A549 (cell line): Measurements from ENCODE around the gene ARFIP1. TPM values are rescaled to one million over a fixed set of nuclear protein-coding genes. Genes with fewer than 3 reads are reported as not detected.

Experiments used
- ATAC-seq, 2 experiments: fragments of 200-7000 bp in 1 of 2; fragments of >200 bp in 1 of 2; cut with Nextera tagmentation in 1 of 2; cut with Tn5 transposase in 1 of 2; 3 replicates each; pipeline versions ENCODE4 v1.8.0 to v1.9.1; 2018 to 2020; ENCODE audit warnings: mild to moderate bottlenecking in 1 of 2, moderate library complexity in 1 of 2
- CTCF ChIA-PET: fragments of 300-600 bp; sonication (Branson Sonifier 250); formaldehyde crosslinking; extraction: SDS; loops from one replicate; lab custom pipeline; 2021; ENCODE audit warnings: antibody characterized with exemption, inconsistent platforms; lab: Yijun Ruan, JAX
- POLR2A ChIA-PET: fragments of 350-600 bp; formaldehyde crosslinking; extraction: SDS; loops from one replicate; lab custom pipeline; 2021; ENCODE audit warnings: antibody characterized with exemption, inconsistent platforms; lab: Yijun Ruan, JAX
- DNase-seq, 2 experiments: peaks; one replicate each; pipeline versions ENCODE4 v3.0.0 to v3.0.0-alpha.2; 2011 to 2016; ENCODE audit warnings: low read depth in 1 of 2, low spot score in 1 of 2
- FAIRE-seq: peaks from 2 replicates; lab custom pipeline; 2011; peaks lifted over from hg19 to GRCh38; lab: Jason Lieb, UNC
- H3K27ac ChIP-seq, 2 experiments: fragments of >200 bp; sonication (Bioruptor Twin); formaldehyde crosslinking; 3 replicates each; pipeline ENCODE4 v1.5.1; 2016 to 2017
- H3K4me1 ChIP-seq: fragments of >200 bp; sonication (Bioruptor Twin); formaldehyde crosslinking; 3 replicates; pipeline ENCODE4 v1.6.1; 2016
- H3K4me2 ChIP-seq: fragments of >200 bp; sonication (Bioruptor Twin); formaldehyde crosslinking; 3 replicates; pipeline ENCODE4 v1.6.1; 2016
- H3K4me3 ChIP-seq: fragments of >200 bp; sonication (Bioruptor Twin); formaldehyde crosslinking; 3 replicates; pipeline ENCODE4 v1.5.1; 2016
- H3K9me3 ChIP-seq: fragments of >200 bp; sonication (Bioruptor Twin); formaldehyde crosslinking; 3 replicates; pipeline ENCODE4 v1.6.1; 2016
- BHLHE40 ChIP-seq: IDR thresholded peaks from 2 replicates; pipeline ENCODE4 v1.6.1; 2012; ENCODE audit warnings: low read depth, low read length, inconsistent platforms
- CBX8 ChIP-seq: fragments of 200-600 bp; sonication (generic); IDR thresholded peaks from 2 replicates; pipeline ENCODE4 v1.6.1; 2016
- CEBPB ChIP-seq, 2 experiments: fragments of >200 bp in 1 of 2; sonication (Bioruptor Twin) in 1 of 2; formaldehyde crosslinking in 1 of 2; IDR thresholded peaks; 2 replicates each; pipeline ENCODE4 v1.6.1; 2012 to 2016
- CHD4 ChIP-seq: fragments of 200-600 bp; sonication (generic); IDR thresholded peaks from 2 replicates; pipeline ENCODE4 v1.6.1; 2016; ENCODE audit warnings: antibody characterized with exemption, mild to moderate bottlenecking, borderline replicate concordance
- FOSL2 ChIP-seq, 2 experiments: fragments of 450-650 bp in 1 of 2; fragments of >200 bp in 1 of 2; sonication (Bioruptor Twin) in 1 of 2; formaldehyde crosslinking; IDR thresholded peaks; 2 replicates each; pipeline versions ENCODE4 v1.5.0 to v1.6.1; 2016 to 2020; ENCODE audit warnings: mild to moderate bottlenecking in 1 of 2, moderate library complexity in 1 of 2
- JUN ChIP-seq, 2 experiments: fragments of >200 bp; sonication (Bioruptor Twin); formaldehyde crosslinking; IDR thresholded peaks; 2 replicates in 1 of 2; 3 replicates in 1 of 2; pipeline ENCODE4 v1.6.1; 2016 to 2017
- PHF8 ChIP-seq: fragments of 200-600 bp; sonication (generic); IDR thresholded peaks from 2 replicates; pipeline ENCODE4 v1.6.1; 2016; ENCODE audit warnings: low read depth, mild to moderate bottlenecking, antibody characterized with exemption, moderate library complexity, borderline replicate concordance
- POLR2A ChIP-seq: IDR thresholded peaks from 2 replicates; pipeline ENCODE4 v1.6.1; 2012; ENCODE audit warnings: mild to moderate bottlenecking, low read length
- RNF2 ChIP-seq: fragments of 200-600 bp; sonication (generic); IDR thresholded peaks from 2 replicates; pipeline ENCODE4 v1.6.1; 2016; ENCODE audit warnings: low read depth, mild to moderate bottlenecking, antibody characterized with exemption, moderate library complexity, borderline replicate concordance
- SREBF2 ChIP-seq: fragments of 450-650 bp; IDR thresholded peaks from 2 replicates; pipeline ENCODE4 v1.6.1; 2014; ENCODE audit warnings: mild to moderate bottlenecking, moderate library complexity
- WGBS: methylation state at CpG from one replicate; pipeline ENCODE4 v1.1.6; 2017; ENCODE audit errors: missing lambda C conversion rate; 5-methylcytosine and 5-hydroxymethylcytosine counted together
- polyA plus RNA-seq, 4 experiments: library from polyadenylated mRNA; depleted of rRNA in 3 of 4; stranded (reverse); fragments of >200 nt; fragmentation: RNase III in 1 of 4; extraction: RNeasy Plus Mini Kit Qiagen cat#74134 plus additional on column Dnase treatment in 1 of 4; gene quantifications; 2 replicates in 3 of 4; 3 replicates in 1 of 4; pipeline ENCODE4 v1.2.3, GENCODE V29; 2011 to 2017
- TF ChIP-seq, protein P1 (sequence below): IDR thresholded peaks from 2 replicates; pipeline ENCODE4 v1.6.1; 2012

Gene ARFIP1
- polyA plus RNA-seq, 2 of the 4 experiments (the other 2 are of a cell fraction), result 17.1 to 39.2 TPM

GRCh38 chr4:152935631-152936445, 156.1 kb downstream of the ARFIP1 start, which contains the start of gene FHDC1:
TSS of gene FHDC1 (plus strand) at chr4:152936323. CDS start at chr4:152943058, 6,735 bp downstream.
- peak in 1 of 2 experiments; percentile 35 for DNase-seq
- CTCF ChIA-PET, result interaction anchor here (0.6 to 1.4 kb wide), 2 partner anchors 40 to 192 kb away, joined by 3 to 5 read pairs; no protein-coding TSS in a partner anchor
- ATAC-seq, result peak; percentile 76 to 77
- H3K4me2 ChIP-seq, result peak within 1 kb of the TSS; percentile 100
- TF ChIP-seq JUN (IDR thresholded peaks at IDR 0.05), result no peak
- no peak for TF ChIP-seq SREBF2
- TF ChIP-seq, all 56 proteins: peak for 0
- FAIRE-seq, result no peak
- H3K4me3 ChIP-seq, result peak within 1 kb of the TSS; percentile 74
- H3K9me3 ChIP-seq, result no peaks in the 10 kb centered on the region
- H3K4me1 ChIP-seq, result 0 out of 3 replicates have a peak, but pooled peaks cover 7% of the 10 kb centered on the region
- POLR2A ChIA-PET, result no interaction called here
- 32% methylated on average over 8 of the region's 75 CpGs for WGBS
- peak within 1 kb of the TSS; percentile 42 to 78; a peak in 5 of 6 replicates for H3K27ac ChIP-seq

DNA sequence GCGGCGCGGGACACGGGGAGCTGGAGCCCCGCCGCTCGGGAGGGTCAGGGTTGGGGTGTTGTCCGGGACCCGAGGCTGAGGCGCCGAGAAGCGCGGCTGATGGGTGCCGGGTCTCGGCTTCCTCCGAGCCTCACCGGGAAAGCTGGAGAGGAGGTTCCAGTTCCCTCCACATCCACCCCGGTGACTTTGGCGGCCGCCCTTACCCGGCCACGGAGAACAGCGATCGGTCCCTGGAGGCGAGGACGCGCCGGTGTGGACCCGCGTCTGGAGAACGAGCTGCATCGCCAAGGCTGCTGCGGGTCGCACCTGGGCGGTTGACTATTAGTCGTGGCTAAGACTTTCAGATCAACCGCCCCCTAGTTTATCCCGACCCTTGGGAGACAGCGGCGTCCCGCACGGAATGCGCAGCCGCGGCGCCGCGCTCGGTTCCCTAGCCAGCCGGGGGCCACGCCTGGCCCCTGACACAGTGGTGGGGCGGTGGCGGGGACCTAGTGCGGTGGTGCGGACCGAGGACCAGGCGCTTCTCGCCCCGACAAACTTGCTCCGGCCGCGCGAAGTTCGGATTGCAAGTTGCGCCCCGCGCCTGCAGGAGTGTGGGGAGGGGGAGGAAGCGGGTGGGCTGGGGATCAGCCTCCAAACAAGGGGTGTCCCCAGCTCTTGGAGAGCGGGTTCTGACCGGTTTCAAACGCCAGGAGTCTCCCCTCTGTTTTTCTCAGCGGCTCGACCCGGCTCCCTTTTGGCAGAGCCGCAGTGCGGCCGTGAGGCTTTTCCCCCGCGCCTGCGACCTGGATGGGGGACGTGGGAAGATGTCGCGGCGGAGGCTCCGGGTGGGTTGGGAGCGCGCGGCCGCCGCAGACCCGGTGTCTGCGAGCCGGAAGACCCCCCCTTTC, 156.9 kb downstream of the ARFIP1 start:
- ATAC-seq, result peak; percentile 52 to 69
- 0% methylated on average over 8 of the region's 93 CpGs for WGBS
- Histone ChIP-seq H3K9me3 (no peaks in the 10 kb centered on the region), H3K4me3 (peak overlapping the region; percentile 74), H3K27ac (peak overlapping the region; percentile 21 to 78; a peak in 4 of 6 replicates), H3K4me1 (0 out of 3 replicates have a peak, but pooled peaks cover 7% of the 10 kb centered on the region), H3K4me2 (peak overlapping the region; percentile 100)
- DNase-seq, result peak; percentile 18 to 22
- ChIA-PET CTCF (interaction anchor here (1.4 kb wide), 1 partner anchor 191 kb away, joined by 5 read pairs; no protein-coding TSS in a partner anchor), POLR2A (no interaction called here)
- FAIRE-seq, result no peak
- TF ChIP-seq PHF8 (no peak), CEBPB (IDR thresholded peaks at IDR 0.05) (no peak), CHD4 (no peak), RNF2 (peak; percentile 97), FOSL2 (IDR thresholded peaks at IDR 0.05) (no peak), FOSL2 (CRISPR knock-in tag; IDR thresholded peaks at IDR 0.05) (no peak), CBX8 (peak; percentile 81; the same call in 1 of the 2 replicates)

DNA sequence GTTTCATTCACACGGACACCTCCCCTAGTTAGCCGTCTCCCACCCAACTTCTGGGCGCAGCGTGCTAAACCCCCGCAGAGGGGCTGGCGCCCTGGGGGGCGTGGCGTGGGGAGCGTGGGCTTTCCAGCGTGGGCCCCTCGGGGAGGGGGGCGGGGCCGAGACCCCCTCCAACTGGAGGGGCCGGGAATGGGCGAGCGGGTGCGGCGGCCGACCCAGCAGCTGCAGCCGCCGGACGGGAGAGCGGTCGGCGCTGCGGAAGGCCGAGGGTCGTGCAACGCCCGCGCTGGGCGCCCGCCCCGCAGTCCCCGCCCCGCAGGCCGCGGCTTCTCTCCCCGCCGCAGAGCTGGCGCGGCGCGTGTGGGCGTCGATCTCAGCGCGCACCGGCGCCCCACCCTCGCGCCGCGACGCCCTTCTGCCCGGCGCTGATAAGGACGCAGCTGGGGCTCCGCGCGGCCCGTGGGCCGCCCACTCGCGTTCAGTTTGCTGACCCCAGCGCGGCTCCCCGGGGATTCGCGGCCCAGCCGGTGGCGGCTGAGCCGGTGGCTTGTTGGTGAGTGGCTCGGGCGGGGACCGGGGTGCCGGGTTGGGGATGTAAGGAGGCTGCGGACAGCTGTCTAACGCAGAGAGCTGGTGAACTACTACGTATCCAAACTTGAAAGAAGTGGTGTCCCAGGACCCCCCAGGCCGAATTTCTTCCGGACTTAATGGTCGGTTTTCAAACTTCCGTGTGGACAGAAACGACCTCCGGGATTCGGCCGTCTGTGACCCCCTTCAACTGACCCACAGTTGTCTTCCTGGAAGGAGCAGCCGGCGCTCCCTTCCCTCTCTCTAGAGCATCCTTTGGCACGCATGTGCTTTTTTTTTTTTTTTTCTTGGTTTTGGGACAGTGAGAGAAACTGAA, 157.8 kb downstream of the ARFIP1 start:
- H3K9me3 ChIP-seq, result no peaks in the 10 kb centered on the region
- ChIA-PET POLR2A (no interaction called here), CTCF (interaction anchor here (1.9 kb wide), 1 partner anchor 190 kb away, joined by 7 read pairs; no protein-coding TSS in a partner anchor)
- FAIRE-seq (no peak), ATAC-seq (peak; percentile 35 to 46; a peak in 5 of 6 replicates), DNase-seq (peak; percentile 14 to 23)
- peak overlapping the region; percentile 21 to 78; a peak in 4 of 6 replicates for H3K27ac ChIP-seq
- H3K4me3 ChIP-seq, result peak overlapping the region; percentile 74
- H3K4me1 ChIP-seq, result 0 out of 3 replicates have a peak, but pooled peaks cover 7% of the 10 kb centered on the region
- TF ChIP-seq CBX8 (0 out of 2 replicates have a peak, but pooled peaks have one; percentile 15), POLR2A (no peak), RNF2 (0 out of 2 replicates have a peak, but pooled peaks have one; percentile 18)
- TF ChIP-seq, protein P1, sequence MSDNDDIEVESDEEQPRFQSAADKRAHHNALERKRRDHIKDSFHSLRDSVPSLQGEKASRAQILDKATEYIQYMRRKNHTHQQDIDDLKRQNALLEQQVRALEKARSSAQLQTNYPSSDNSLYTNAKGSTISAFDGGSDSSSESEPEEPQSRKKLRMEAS, result 0 out of 2 replicates have a peak, but pooled peaks have one; percentile 22
- peak overlapping the region; percentile 100 for H3K4me2 ChIP-seq
- 3% methylated on average over 23 of the region's 91 CpGs for WGBS

DNA sequence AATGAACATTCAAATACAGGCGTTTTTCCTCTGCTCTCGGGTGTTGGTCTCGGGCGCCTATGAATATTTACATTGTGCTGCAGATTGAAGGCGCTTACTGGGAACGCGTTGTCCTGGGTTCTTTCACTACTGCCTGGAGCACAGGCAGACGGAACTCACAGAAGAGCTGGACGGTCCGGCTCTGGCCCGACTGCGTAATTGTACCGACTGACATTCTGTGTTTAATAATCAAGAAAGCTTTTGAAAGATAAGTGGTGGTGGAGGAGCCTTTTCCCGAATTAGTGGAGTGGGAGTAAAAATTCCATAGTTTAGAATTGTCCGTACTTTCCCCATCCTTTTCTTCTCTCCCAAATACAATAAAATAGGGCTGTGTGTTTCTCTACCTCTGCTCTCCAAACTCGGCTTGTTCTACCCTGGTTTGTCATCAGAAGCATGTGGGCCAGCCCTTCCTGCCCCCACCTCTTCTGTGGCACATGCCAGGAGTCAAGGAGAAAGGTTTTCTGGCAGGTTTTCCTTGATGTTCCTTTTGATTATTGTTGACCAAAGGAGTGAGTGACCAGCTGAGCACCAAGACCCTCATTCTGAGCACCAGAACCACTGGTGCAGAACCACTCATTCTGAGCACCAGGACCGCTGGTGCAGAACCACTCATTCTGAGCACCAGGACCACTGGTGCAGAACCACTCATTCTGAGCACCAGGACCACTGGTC, 158.6 kb downstream of the ARFIP1 start:
- TF ChIP-seq BHLHE40, result no peak
- TF ChIP-seq CBX8, result 0 out of 2 replicates have a peak, but pooled peaks have one; percentile 9
- FAIRE-seq (no peak), DNase-seq (no peak), ATAC-seq (no peak; a peak in 1 of 6 replicates)
- Histone ChIP-seq H3K9me3 (no peaks in the 10 kb centered on the region), H3K4me1 (0 out of 3 replicates have a peak, but pooled peaks cover 7% of the 10 kb centered on the region), H3K27ac (no peak overlapping the region), H3K4me3 (peak overlapping the region; percentile 74), H3K4me2 (peak overlapping the region; percentile 100)
- WGBS, result 36% methylated on average over 15 of the region's 17 CpGs
- ChIA-PET POLR2A (no interaction called here), CTCF (interaction anchor here (1.9 kb wide), 1 partner anchor 189 kb away, joined by 7 read pairs; no protein-coding TSS in a partner anchor)
